Measurements from ENCODE around the gene SORBS1.

The SORBS1 gene

GRCh38 chr10:95537542-95537927 is 23.6 kb downstream of the SORBS1 start:
- H3K4me3 ChIP-seq (replicated peaks; ENCODE audit: insufficient read depth, low read length) = no peak overlapping the region
- TF ChIP-seq SPI1 (IDR thresholded peaks at IDR 0.05; ENCODE audit: borderline replicate concordance, low read depth) (no peak), POLR2AphosphoS5 (IDR thresholded peaks at IDR 0.05; ENCODE audit: low read depth) (no peak), REST (IDR thresholded peaks at IDR 0.05; ENCODE audit: insufficient replicate concordance, low read depth) (no peak), GABPA (IDR thresholded peaks at IDR 0.05; ENCODE audit: low read depth) (no peak)
- TF ChIP-seq, protein P1, sequence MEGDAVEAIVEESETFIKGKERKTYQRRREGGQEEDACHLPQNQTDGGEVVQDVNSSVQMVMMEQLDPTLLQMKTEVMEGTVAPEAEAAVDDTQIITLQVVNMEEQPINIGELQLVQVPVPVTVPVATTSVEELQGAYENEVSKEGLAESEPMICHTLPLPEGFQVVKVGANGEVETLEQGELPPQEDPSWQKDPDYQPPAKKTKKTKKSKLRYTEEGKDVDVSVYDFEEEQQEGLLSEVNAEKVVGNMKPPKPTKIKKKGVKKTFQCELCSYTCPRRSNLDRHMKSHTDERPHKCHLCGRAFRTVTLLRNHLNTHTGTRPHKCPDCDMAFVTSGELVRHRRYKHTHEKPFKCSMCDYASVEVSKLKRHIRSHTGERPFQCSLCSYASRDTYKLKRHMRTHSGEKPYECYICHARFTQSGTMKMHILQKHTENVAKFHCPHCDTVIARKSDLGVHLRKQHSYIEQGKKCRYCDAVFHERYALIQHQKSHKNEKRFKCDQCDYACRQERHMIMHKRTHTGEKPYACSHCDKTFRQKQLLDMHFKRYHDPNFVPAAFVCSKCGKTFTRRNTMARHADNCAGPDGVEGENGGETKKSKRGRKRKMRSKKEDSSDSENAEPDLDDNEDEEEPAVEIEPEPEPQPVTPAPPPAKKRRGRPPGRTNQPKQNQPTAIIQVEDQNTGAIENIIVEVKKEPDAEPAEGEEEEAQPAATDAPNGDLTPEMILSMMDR (IDR thresholded peaks at IDR 0.05; ENCODE audit: insufficient read depth, low read length) = no peak
- no peak for DNase-seq (ENCODE audit: low read depth in 1 of 2, low spot score in 1 of 2)
- H3K27me3 ChIP-seq (ENCODE audit: insufficient read depth, poor library complexity, severe bottlenecking) = no peaks in the 10 kb centered on the region
- no peak overlapping the region for H3K27ac ChIP-seq (replicated peaks)

DNA sequence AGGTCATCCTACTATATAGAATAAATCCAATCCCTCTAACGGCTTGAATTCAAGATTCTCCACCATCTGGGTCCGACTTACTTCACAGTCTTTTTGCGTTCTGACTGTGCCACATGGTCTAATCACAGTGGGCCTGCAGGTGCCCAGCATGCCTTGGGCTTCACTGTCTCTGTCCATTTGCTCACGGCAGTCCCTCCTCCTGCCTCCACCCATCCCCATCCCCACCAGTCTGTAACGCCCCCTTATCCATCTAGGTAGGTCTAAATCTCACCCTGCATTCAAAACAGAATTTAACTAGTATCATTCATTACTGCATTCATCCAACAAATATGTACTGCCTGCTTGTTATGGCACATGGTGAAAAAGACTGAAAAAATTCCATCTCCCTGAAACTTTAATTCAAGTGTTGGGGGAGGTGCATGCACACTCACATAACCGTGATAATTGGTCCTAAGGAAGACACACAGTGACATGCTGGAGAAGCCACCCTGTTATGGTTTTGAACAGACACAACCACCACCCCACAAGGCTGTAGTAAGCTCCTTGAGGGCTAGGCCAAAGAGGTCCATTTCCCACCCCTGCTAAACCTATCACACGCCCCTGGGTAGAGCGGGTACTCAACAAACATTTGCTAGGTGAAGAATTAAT is 24.2 kb downstream of the SORBS1 start:
- DNase-seq (ENCODE audit: low read depth in 1 of 2, low spot score in 1 of 2) = no peak
- no peak overlapping the region for H3K27ac ChIP-seq (replicated peaks)

DNA sequence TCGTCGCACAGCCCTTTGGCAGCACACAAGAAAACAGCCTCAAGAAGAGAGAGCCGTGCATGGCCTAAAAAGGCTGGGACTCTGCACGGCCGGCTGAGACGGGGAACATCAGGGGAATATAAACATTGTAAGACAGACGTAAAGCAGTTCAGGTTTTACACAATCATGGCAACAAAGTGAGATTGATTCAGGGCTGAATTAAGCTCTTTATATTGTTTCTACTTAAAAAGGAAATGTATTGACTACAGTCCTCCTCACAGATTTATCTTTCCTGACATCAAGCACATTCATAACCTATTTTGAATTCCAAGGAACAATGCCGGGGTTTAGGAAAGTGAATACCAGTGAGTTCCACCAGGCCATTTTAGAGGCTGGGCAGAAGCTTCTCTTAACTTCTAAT is 25.2 kb downstream of the SORBS1 start:
- Histone ChIP-seq H3K27ac (replicated peaks) (no peak overlapping the region), H3K27me3 (ENCODE audit: insufficient read depth, poor library complexity, severe bottlenecking) (no peaks in the 10 kb centered on the region), H3K4me3 (replicated peaks; ENCODE audit: insufficient read depth, low read length) (no peak overlapping the region)
- no peak for TF ChIP-seq GABPA (IDR thresholded peaks at IDR 0.05; ENCODE audit: low read depth)
- TF ChIP-seq REST (IDR thresholded peaks at IDR 0.05; ENCODE audit: insufficient replicate concordance, low read depth) = no peak
- TF ChIP-seq SPI1 (IDR thresholded peaks at IDR 0.05; ENCODE audit: borderline replicate concordance, low read depth) = no peak
- TF ChIP-seq POLR2AphosphoS5 (IDR thresholded peaks at IDR 0.05; ENCODE audit: low read depth) = no peak
- TF ChIP-seq, protein P1 (IDR thresholded peaks at IDR 0.05; ENCODE audit: insufficient read depth, low read length) = no peak
- DNase-seq (ENCODE audit: low read depth in 1 of 2, low spot score in 1 of 2) = no peak

More for the DNA sequence above, 24.2 kb downstream of the SORBS1 start:
- Histone ChIP-seq H3K27me3 (ENCODE audit: insufficient read depth, poor library complexity, severe bottlenecking) (no peaks in the 10 kb centered on the region), H3K4me3 (replicated peaks; ENCODE audit: insufficient read depth, low read length) (no peak overlapping the region)
- TF ChIP-seq POLR2AphosphoS5 (IDR thresholded peaks at IDR 0.05; ENCODE audit: low read depth) (no peak), GABPA (IDR thresholded peaks at IDR 0.05; ENCODE audit: low read depth) (no peak), SPI1 (IDR thresholded peaks at IDR 0.05; ENCODE audit: borderline replicate concordance, low read depth) (no peak), REST (IDR thresholded peaks at IDR 0.05; ENCODE audit: insufficient replicate concordance, low read depth) (no peak)
- TF ChIP-seq, protein P1 (IDR thresholded peaks at IDR 0.05; ENCODE audit: insufficient read depth, low read length) = no peak
